GM13976 (cell line): ENCODE data around the gene TSKU.

ENCODE experiments used
- DNase-seq: peaks from one replicate; pipeline ENCODE4 v3.0.0; 2012; ENCODE audit warnings: low spot score
- CTCF ChIP-seq: IDR thresholded peaks from 2 replicates; pipeline ENCODE4 v1.5.1; 2012; ENCODE audit warnings: borderline replicate concordance, mild to moderate bottlenecking; ENCODE audit not compliant: insufficient read depth; ENCODE audit errors: extremely low read depth, missing control alignments, control extremely low read depth
- in situ Hi-C: fragments of 300-500 bp; cut with MboI; formaldehyde crosslinking; loops from one replicate; pipeline ENCODE4 v1.12.0; 2022; ENCODE audit warnings: low sequenced_read_pairs, mixed read lengths, inconsistent platforms; ENCODE audit not compliant: unreplicated experiment

TSKU gene

DNA sequence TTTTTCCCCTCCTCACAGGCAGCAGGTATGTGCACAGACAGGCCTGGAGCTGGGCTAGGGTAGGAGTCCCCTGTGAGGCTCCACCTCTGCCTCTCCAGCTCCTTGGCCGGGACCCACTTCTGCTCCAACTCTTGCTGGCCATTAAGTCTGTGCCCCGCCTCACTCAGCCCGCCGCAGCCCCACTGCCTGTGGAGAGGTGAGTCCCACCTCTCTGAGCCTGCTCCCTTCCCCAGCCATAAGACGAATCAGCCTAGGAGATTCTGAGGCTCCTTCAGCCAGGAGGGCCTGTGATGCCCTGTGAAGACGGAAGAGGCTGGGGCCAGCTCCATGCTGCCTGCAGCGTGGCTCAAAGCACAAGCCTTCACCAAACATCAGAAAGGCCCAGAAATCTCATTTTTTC is 23.0 kb downstream of the TSKU start:
- DNase-seq: no peak
- no peak for TF ChIP-seq CTCF
- in situ Hi-C loops: loop anchor here (10.0 to 25.0 kb wide), 2 partner anchors 81 to 231 kb away; partner anchors contain the start of gene B3GNT6

DNA sequence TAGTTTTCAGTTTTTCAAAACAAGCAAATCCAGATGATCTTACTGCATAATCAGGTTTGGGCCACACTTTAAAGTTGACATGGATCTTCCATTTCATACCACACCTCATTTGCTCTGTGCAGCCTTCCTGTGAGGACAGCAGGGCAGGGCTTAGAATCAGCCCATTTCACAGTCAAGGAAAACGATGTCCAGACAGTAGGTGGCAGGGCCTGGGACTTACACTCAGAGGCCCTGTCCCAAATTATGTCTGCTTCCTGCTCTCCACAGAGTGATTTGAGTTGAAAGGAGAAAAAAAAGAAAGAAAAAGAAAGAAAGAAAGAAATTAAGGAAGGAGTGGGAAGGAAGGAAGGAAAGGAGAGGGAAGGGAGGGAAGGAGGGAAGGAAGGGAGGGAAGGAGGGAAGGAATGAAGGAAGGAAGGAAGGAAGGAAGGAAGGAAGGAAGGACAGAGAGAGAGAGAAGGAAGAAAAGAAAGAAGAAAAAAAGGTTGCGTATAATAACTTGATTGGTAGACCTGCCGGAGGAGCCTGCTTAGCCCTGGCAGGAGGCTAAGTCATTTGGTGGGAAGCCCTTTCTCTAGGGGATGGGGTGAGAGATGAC is 23.6 kb downstream of the TSKU start:
- in situ Hi-C loops: loop anchor here (10.0 to 25.0 kb wide), 2 partner anchors 82 to 231 kb away; partner anchors contain the start of gene B3GNT6
- no peak for DNase-seq
- no peak for TF ChIP-seq CTCF

GRCh38 chr11:76807206-76807875 is 24.2 kb downstream of the TSKU start:
- peak; percentile 80 for DNase-seq
- peak; percentile 61 for TF ChIP-seq CTCF
- in situ Hi-C loops: loop anchor here (10.0 to 25.0 kb wide), 2 partner anchors 83 to 230 kb away; partner anchors contain the start of gene B3GNT6

GRCh38 chr11:76808171-76808570 is 25.0 kb downstream of the TSKU start:
- in situ Hi-C loops: loop anchor here (10.0 to 25.0 kb wide), 2 partner anchors 83 to 229 kb away; partner anchors contain the start of gene B3GNT6
- DNase-seq: no peak
- no peak for TF ChIP-seq CTCF

GRCh38 chr11:76808996-76809395 is 25.8 kb downstream of the TSKU start:
- in situ Hi-C loops: loop anchor here (10.0 to 25.0 kb wide), 2 partner anchors 84 to 228 kb away; partner anchors contain the start of gene B3GNT6
- no peak for DNase-seq
- no peak for TF ChIP-seq CTCF

- peak; percentile 28 for TF ChIP-seq CTCF
- in situ Hi-C loops: loop anchor here (10.0 to 25.0 kb wide), 2 partner anchors 104 to 227 kb away; partner anchors contain the start of gene B3GNT6
- peak; percentile 55 for DNase-seq
Measured at GRCh38 chr11:76810151-76810853, 27.1 kb downstream of the TSKU start.
